ENCODE measurements around the gene ARIH2.
"Not testable (repeated sequence)": the region's sequence is repeated elsewhere in the genome, so short reads cannot be mapped to it uniquely, and the experiment has no call there.

ARIH2 gene

GRCh38 chr3:48918388-48919214 is at the start of gene ARIH2:
TSS of gene ARIH2 (plus strand) at chr3:48918842. CDS start at chr3:48927559, 8,717 bp downstream.
- DNase-seq (ENCODE audit: low read depth) = peak; percentile 85

- DNase-seq (ENCODE audit: low read depth) = no peak
Measured at GRCh38 chr3:48877671-48878070, 41.0 kb upstream of the ARIH2 start.

GRCh38 chr3:48879307-48879993 is 39.2 kb upstream of the ARIH2 start:
- DNase-seq (ENCODE audit: low read depth) = no peak

- DNase-seq (ENCODE audit: low read depth) = no peak
Measured at GRCh38 chr3:48879994-48880377, 38.7 kb upstream of the ARIH2 start.

GRCh38 chr3:48881006-48881405 is 37.6 kb upstream of the ARIH2 start:
- DNase-seq (ENCODE audit: low read depth) = no peak

GRCh38 chr3:48881652-48882114 is 37.0 kb upstream of the ARIH2 start:
- DNase-seq (ENCODE audit: low read depth) = no peak

- no peak for DNase-seq (ENCODE audit: low read depth)
Measured at GRCh38 chr3:48885753-48886152, 32.9 kb upstream of the ARIH2 start.

DNA sequence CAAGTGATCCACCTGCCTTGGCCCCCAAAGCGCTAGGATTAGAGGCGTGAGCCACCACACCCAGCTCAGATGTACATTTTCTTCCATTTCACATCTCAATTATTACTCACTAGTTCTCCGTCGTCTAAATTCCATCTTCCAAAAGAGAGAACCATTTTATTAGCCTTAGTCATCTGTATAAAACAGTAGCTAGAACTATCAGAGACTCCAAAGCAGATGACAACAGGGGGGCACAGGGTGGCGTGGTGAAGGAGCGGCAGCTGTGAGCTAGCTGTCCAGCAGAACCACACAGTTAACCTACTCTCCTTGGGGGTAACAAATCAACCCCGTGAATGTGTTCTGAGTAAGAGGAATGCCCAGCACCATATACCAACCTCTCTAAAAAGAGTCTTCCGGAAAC is 27.0 kb upstream of the ARIH2 start:
- no peak for DNase-seq (ENCODE audit: low read depth)

- DNase-seq (ENCODE audit: low read depth) = no peak
Measured at GRCh38 chr3:48894516-48894915, 24.1 kb upstream of the ARIH2 start.

DNA sequence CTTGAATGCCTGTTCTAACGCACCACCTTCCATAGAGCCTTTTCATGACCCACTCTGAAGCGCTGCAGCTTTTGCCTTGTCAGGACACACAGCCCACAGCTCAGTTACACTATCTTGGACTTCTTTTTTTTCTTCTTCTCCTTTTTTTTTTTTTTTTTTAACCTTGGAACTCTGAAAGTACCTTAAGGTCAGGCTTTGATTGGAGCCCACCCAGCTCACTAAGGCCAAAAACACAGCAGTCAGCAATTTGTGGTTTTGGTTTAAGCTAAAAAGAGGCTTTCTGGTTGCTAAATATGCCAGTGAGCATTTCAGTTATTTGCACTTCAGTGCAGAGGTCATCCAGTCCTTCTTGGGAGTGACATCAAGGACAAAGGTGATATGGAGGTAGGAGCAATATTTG is 21.7 kb upstream of the ARIH2 start:
- no peak for DNase-seq (ENCODE audit: low read depth)

DNA sequence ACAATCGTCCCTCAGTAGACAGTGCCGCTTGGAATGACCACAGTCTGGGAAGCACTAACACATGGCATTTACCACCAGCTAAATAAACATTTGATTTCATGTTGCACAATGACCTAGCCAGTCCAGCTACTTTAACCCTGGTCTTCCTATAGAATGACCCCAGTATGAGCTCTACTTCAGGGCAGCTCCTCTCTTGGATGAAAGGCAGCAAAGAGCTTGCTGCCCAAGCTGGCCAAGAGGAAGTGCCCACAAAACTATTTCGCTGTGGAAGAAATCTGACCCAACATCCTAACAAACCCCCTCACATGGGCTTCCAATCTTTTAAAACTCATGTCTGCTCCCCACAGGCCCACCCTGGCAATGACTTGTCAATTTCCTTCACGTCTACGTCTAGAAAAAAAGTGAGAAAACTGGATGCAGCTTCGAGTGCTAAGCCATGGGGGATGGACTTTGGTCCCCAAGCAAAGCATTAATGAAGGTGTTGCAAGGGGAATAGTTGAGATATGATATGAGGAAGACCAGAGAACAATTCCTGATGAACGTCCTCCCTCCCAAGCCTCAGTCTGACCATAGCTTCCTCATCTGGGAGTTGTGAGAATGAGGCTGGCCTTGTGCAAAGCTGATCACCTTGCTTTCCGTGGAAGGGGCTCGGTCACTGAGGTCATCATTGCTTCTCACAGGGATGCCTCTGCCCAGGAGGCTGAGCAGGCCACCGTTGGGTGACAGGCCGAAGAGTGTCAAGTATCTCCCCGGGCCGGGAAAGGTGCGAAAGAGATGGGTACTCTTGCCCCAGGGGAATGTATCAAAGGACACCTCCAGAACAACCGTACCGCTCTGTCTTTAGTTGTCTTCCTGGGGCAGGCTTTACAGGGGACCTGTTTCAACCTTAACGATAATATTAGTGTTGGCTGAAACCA is 20.9 kb upstream of the ARIH2 start:
- DNase-seq (ENCODE audit: low read depth) = no peak

- peak; percentile 90 for DNase-seq (ENCODE audit: low read depth)
Measured at GRCh38 chr3:48898383-48899234, 20.0 kb upstream of the ARIH2 start, which contains the start of gene SLC25A20. TSS of gene SLC25A20 (minus strand) at chr3:48898882. CDS start at chr3:48898794, 88 bp downstream.

- peak; percentile 1 for DNase-seq (ENCODE audit: low read depth)
Measured at GRCh38 chr3:48899273-48899672, 19.4 kb upstream of the ARIH2 start.

GRCh38 chr3:48907026-48907425 is 11.6 kb upstream of the ARIH2 start:
- not testable (repeated sequence) for DNase-seq (ENCODE audit: low read depth)

DNA sequence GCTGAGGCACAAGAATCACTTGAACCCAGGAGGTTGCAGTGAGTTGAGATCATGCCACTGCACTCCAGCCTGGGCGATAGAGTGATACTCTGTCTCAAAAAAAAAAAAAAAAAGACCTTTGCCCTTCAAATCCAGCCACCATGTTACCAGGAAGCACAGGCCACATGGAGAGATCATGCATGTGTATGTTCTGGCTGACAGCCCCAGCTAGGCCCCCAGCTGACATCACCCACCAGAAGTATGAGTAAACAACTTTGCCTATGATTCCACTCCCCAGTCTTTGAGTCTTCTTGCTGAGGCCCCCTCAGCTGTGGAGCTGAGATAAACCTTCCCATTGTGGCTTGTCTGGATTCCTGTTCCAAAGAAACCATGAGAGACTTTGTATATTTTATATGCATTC is 3.3 kb upstream of the ARIH2 start:
- DNase-seq (ENCODE audit: low read depth) = no peak

- DNase-seq (ENCODE audit: low read depth) = peak; percentile 44
Measured at GRCh38 chr3:48919215-48920138, 835 bp downstream of the ARIH2 start.

DNA sequence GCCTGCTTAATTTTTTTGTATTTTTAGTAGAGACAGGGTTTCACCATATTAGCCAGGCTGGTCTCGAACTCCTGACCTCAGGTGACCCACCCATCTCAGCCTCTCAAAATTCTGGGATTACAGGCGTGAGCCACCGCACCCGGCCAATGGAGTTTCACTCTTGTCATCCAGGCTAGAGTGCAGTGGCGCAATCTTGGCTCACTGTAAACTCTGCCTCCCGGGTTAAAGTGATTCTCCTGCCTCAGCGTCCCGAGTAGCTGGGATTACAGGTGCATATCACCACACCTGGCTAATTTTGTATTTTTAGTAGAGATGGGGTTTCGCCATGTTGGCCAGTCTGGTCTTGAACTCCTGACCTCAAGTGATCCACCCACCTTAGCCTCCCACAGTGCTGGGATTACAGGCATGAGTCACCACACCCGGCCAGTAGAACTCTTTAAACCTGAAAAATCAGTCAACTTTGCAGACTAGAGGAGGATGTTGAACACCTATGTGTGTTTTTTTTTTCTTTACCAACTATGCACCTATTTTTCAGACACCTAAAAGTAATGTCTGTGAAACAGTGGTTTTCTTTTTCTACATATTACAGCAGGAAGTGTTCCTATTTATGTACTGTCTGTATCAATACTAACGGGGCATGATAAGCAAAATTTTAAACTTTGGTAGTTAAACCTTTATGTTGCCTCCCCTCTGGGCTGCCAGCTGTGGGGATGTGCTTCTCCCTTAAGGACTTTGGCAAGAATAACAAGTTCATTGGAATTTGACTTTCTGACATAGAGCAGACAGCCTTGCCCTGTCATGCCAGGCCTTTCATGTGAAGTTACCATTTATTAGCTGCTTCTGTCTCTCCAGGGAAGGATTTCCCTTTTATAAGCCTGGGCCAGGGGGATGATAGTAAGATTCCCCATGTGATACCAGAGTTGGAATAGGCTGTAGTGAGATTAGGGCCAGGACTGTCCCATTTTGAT is 8.1 kb downstream of the ARIH2 start:
- no peak for DNase-seq (ENCODE audit: low read depth)

- DNase-seq (ENCODE audit: low read depth) = no peak
Measured at GRCh38 chr3:48927928-48928327, 9.3 kb downstream of the ARIH2 start.

GRCh38 chr3:48928679-48929078 is 10.0 kb downstream of the ARIH2 start:
- no peak for DNase-seq (ENCODE audit: low read depth)

Measured in stimulated activated CD8-positive, alpha-beta memory T cell treated with anti-CD3 and anti-CD28 coated beads, Interleukin-4, amount 100 ng/mL, for 24 hours (primary cell).